Ascending aorta (tissue), 2 donors: ENCODE results near the gene C14orf119. TPM values are rescaled to one million over a fixed set of nuclear protein-coding genes. Genes with fewer than 3 reads are reported as not detected.
A peak's percentile ranks its signal among the peaks of the same experiment; 100 is the strongest.

Experiments
- DNase-seq, 2 donors: peaks; one replicate each; pipeline ENCODE4 v3.0.0-alpha.2; 2019; ENCODE audit warnings: low spot score in 2 of 2
- H3K27ac ChIP-seq, 2 donors: fragments of 200-600 bp; sonication (generic); one replicate each; pipeline ENCODE4 v1.5.1; 2016 to 2017; ENCODE audit warnings: mild to moderate bottlenecking in 1 of 2
- H3K27me3 ChIP-seq: fragments of 200-600 bp; sonication (generic); one replicate; pipeline ENCODE4 v1.5.1; 2017
- H3K36me3 ChIP-seq, 2 donors: fragments of 200-600 bp; sonication (generic); one replicate each; pipeline ENCODE4 v1.5.1; 2016
- H3K4me1 ChIP-seq, 2 donors: fragments of 200-600 bp; sonication (generic); one replicate each; pipeline ENCODE4 v1.5.1; 2016 to 2017; ENCODE audit warnings: mild to moderate bottlenecking in 1 of 2
- H3K4me3 ChIP-seq, 2 donors: fragments of 200-600 bp; sonication (generic); one replicate each; pipeline ENCODE4 v1.5.1; 2016 to 2017; ENCODE audit warnings: mild to moderate bottlenecking in 1 of 2
- H3K9me3 ChIP-seq, 2 donors: fragments of 200-600 bp; sonication (generic); one replicate each; pipeline ENCODE4 v1.5.1; 2016
- CTCF ChIP-seq, 3 experiments: fragments of 200-600 bp in 2 of 3; fragments of 450-650 bp in 1 of 3; sonication (generic) in 2 of 3; IDR thresholded peaks; one replicate each; pipeline ENCODE4 v1.5.1; 2016 to 2019; ENCODE audit warnings: antibody characterized with exemption in 3 of 3, mild to moderate bottlenecking in 1 of 3, moderate library complexity in 1 of 3
- intact Hi-C: fragments of 100-400 bp; cut with DNase I; formaldehyde crosslinking; loops from one replicate; pipeline ENCODE4 v1.15.1; 2023
- total RNA-seq: library from RNA; depleted of rRNA; stranded (reverse); fragments of >200 nt; gene quantifications from one replicate; pipeline ENCODE4 v1.1.0, GENCODE V29; 2016

Gene C14orf119
- total RNA-seq, 1 donor from 2014 or later, result 2.2 TPM

DNA sequence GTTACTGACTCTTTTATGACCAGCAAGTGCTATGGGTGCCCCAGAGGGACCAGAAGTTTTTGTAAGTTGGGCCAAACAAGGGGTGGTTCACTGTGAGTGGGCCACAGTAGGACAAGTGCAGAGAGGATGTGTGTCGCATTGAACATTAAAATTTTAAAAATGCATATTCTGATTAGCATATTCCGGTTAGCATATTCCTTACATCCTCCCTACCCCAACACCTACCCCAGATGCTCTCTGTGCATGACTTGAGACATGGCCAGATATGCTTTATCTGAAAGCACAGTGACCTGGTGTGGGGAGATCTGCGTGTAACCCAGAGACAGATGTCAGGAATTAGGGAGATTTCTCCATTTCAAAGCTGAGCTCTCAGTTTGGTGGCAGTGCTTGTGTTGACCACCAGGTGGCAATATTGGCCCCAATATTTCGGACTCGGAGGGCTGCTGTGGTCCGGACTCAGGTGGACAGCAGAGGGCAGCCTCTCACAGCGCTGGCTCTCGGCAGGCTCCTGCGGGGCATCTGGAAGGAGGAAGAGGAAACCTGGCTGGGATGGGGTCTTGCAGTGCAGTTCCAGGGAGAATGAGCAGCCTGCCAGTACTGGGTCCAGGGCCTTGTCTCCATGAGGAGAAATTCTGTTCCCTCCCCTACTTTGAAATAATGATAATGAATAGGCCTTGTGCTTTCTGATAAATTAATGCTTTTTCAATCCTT lies 25.4 kb downstream of the C14orf119 start:
- peak; percentile 99 to 100 (median 100) for TF ChIP-seq CTCF (IDR thresholded peaks at IDR 0.05)
- no peaks in the 10 kb centered on the region for H3K27me3 ChIP-seq
- intact Hi-C loops, result loop anchor here (1.0 to 5.0 kb wide), 4 partner anchors 34 to 182 kb away; partner anchors contain the start of genes PPP1R3E and SLC7A8
- H3K4me1 ChIP-seq, result peaks cover 6 to 24% of the 10 kb centered on the region in 2 donors
- no peaks in the 10 kb centered on the region for H3K9me3 ChIP-seq
- H3K36me3 ChIP-seq, result no peaks in the 10 kb centered on the region
- DNase-seq, result peak; percentile 69 to 95
- H3K27ac ChIP-seq, result peak overlapping the region; percentile 53 to 63
- peak overlapping the region in 1 of 2 donors; percentile 8 for H3K4me3 ChIP-seq

GRCh38 chr14:23121361-23121771 lies 26.1 kb downstream of the C14orf119 start:
- peak in 1 of 2 donors; percentile 75 for DNase-seq

GRCh38 chr14:23122086-23122485 lies 26.8 kb downstream of the C14orf119 start:
- no peak overlapping the region for H3K4me3 ChIP-seq
- peak overlapping the region; percentile 53 to 63 for H3K27ac ChIP-seq
- peaks cover 4 to 11% of the 10 kb centered on the region in 2 donors for H3K36me3 ChIP-seq
- DNase-seq, result no peak
- peaks cover 6 to 30% of the 10 kb centered on the region in 2 donors for H3K4me1 ChIP-seq
- no peaks in the 10 kb centered on the region for H3K9me3 ChIP-seq
- intact Hi-C loops, result loop anchor here (5.0 kb wide), 1 partner anchor 180 kb away; the partner anchor contains the start of gene PPP1R3E
- TF ChIP-seq CTCF (IDR thresholded peaks at IDR 0.05), result no peak
- H3K27me3 ChIP-seq, result no peaks in the 10 kb centered on the region

More at GRCh38 chr14:23121361-23121771, 26.1 kb downstream of the C14orf119 start:
- H3K4me1 ChIP-seq, result peaks cover 6 to 30% of the 10 kb centered on the region in 2 donors
- no peaks in the 10 kb centered on the region for H3K27me3 ChIP-seq
- intact Hi-C loops, result loop anchor here (1.0 to 5.0 kb wide), 3 partner anchors 33 to 181 kb away; partner anchors contain the start of genes PPP1R3E and SLC7A8
- TF ChIP-seq CTCF (IDR thresholded peaks at IDR 0.05), result no peak
- peaks cover 0 to 3% of the 10 kb centered on the region in 2 donors for H3K36me3 ChIP-seq
- no peaks in the 10 kb centered on the region for H3K9me3 ChIP-seq
- peak overlapping the region in 1 of 2 donors; percentile 8 for H3K4me3 ChIP-seq
- H3K27ac ChIP-seq, result peak overlapping the region; percentile 53 to 63

GRCh38 chr14:23123419-23123818 lies 28.1 kb downstream of the C14orf119 start:
- no peak overlapping the region for H3K27ac ChIP-seq
- H3K27me3 ChIP-seq, result no peaks in the 10 kb centered on the region
- no peaks in the 10 kb centered on the region for H3K9me3 ChIP-seq
- DNase-seq, result peak in 1 of 2 donors; percentile 77
- H3K4me1 ChIP-seq, result peaks cover 6 to 30% of the 10 kb centered on the region in 2 donors
- no peak overlapping the region for H3K4me3 ChIP-seq
- intact Hi-C loops, result loop anchor here (5.0 kb wide), 1 partner anchor 179 kb away; the partner anchor contains the start of gene PPP1R3E
- peaks cover 17 to 24% of the 10 kb centered on the region in 2 donors for H3K36me3 ChIP-seq
- TF ChIP-seq CTCF (IDR thresholded peaks at IDR 0.05), result no peak

- Histone ChIP-seq H3K27me3 (no peaks in the 10 kb centered on the region), H3K4me1 (peaks cover 6 to 30% of the 10 kb centered on the region in 2 donors), H3K36me3 (peaks cover 28 to 34% of the 10 kb centered on the region in 2 donors), H3K9me3 (no peaks in the 10 kb centered on the region), H3K4me3 (no peak overlapping the region), H3K27ac (peak overlapping the region; percentile 58 to 72)
- TF ChIP-seq CTCF (IDR thresholded peaks at IDR 0.05), result no peak
- DNase-seq, result no peak
- intact Hi-C loops, result loop anchor here (2.0 to 5.0 kb wide), 2 partner anchors 18 to 178 kb away; partner anchors contain the start of gene PPP1R3E
These were observed 29.1 kb downstream of the C14orf119 start for GRCh38 chr14:23124337-23124954.
